GM19238 (cell line): ENCODE results near the gene KCNMA1.

Experiments used
- DNase-seq: peaks from one replicate; pipeline ENCODE4 v3.0.0; 2011; ENCODE audit warnings: low spot score; ENCODE audit not compliant: insufficient read length

Gene KCNMA1

DNA sequence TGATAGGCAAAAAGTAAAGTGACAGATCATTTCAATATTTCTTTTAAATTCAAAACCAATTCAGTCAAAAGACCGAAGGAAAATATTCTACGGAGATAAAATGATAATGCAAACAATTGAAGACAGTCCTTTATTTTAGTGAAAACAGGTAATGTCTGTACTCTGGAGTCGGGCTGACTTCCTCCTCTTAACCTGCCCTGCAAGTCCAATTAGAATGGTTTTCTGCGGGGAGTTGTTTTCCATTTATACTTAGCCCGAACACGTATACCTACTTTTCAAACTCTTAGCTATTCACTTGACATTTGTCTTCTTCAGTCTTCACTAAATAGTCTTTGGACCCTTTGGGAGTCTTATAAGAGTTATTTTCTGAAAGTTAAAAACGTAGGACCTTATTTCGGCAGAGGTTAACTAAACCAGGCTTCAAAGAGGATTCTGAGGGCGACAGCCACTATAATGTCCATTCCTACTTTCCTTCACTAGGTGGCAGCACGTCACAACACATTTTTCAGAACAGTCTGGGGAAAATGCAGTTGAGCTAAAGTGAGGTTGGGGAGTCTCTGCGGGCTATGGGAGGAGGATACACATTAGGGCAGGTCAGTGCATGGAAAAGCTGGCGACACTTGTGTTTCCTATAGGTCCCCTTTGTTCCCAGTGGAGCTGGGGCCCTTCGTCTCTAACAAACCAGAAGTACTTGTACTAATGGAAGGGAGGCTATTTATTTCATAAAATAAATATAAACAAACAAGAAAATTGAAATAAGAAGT, 472.0 kb downstream of the KCNMA1 start:
- DNase-seq, result no peak

- DNase-seq, result no peak
These were observed 472.8 kb downstream of the KCNMA1 start for GRCh38 chr10:77164616-77165311.

DNA sequence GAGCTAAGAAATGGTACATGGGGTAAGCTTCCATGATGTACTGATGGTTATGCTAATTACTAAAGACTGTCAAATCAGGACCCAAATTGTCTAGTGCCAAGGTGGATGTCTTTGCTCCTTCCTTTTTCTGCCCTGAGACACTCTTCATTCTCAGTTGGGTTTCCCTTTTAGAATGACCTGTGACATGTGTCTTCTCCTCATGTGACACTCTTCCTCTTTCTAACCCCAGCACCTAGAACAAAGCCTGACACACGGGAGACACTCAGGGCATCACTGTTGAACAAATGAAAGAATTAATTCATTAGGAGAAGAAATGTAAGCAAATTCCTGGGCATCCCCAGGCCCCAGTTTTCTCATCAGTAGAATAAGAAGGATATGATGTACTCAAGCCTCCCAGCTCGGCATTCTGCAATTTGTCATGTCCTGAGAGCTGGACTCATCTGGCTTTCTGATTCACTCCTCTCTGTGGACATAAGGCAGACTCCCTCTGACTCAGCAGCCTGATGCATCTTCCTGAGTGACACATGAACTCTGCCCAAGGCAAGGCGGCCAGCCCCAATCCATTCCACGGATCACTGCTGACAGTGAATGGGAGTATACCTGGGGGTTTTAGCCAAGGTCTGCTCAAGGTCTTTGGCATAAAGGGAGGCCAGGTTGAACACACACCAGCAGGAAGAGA, 473.8 kb downstream of the KCNMA1 start:
- no peak for DNase-seq

DNA sequence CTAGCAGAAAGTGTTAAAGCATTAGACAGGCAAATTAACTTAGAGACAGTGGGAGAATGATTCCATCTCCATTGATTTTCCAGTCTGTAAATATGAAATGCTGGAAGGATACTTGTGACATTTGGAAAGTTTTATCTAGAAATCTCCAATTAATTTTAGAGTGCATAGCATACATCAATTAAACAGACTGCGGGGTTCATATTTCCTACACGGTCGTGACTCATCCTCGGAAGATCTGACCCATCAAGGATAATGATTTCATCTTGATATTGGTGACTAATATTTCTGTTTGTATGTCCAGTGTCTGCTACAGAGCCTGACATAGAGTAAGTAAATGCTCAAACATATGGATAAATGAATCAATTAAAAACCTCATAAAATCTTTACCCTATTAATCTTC, 474.9 kb downstream of the KCNMA1 start:
- no peak for DNase-seq

DNA sequence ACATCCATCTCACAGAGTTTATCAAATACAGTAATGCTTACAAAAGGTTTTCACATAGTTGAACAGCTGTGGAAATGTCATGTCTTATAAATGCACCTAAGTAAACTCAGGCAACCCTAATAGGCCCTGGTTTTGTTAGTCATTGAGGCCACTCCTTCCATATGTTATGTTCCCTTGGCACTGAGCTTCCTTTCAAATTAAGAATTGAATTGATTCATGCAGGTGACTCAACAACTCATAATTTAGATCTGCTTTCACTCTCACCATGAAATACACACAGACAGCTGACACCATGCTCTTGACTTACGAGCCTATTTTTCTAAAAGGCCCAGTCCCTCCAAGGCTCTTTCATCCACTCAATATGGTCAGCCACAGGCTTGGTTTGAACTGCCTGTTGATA, 476.9 kb downstream of the KCNMA1 start:
- DNase-seq, result no peak

DNA sequence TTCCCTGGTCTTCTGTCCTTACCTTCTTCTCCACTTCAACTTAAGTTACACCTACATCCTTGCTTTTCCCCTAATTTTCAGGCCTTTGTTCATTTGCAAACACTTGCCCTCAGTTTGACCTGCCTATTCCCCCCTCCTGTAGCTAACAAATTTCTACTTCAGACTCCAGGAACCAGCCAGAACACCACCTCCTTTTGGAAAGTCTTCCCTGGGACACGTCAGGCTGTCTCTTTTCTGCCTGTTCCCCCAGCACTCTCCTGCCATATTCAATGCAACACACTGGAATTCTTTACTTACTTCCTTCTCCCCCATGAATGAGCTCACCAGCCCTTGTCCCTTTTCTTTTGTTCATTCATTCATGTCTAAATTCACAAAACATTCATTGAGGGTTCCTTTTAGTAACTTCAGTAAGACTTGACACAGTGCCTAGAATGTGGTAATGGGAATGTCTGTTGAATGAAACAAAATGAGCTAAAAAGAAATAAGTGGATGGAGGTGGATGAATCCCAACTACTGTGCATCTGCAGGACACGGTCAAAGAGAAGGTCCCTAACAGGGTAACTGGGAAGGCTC, 478.0 kb downstream of the KCNMA1 start:
- no peak for DNase-seq

- no peak for DNase-seq
These were observed 478.9 kb downstream of the KCNMA1 start for GRCh38 chr10:77158666-77159065.

DNA sequence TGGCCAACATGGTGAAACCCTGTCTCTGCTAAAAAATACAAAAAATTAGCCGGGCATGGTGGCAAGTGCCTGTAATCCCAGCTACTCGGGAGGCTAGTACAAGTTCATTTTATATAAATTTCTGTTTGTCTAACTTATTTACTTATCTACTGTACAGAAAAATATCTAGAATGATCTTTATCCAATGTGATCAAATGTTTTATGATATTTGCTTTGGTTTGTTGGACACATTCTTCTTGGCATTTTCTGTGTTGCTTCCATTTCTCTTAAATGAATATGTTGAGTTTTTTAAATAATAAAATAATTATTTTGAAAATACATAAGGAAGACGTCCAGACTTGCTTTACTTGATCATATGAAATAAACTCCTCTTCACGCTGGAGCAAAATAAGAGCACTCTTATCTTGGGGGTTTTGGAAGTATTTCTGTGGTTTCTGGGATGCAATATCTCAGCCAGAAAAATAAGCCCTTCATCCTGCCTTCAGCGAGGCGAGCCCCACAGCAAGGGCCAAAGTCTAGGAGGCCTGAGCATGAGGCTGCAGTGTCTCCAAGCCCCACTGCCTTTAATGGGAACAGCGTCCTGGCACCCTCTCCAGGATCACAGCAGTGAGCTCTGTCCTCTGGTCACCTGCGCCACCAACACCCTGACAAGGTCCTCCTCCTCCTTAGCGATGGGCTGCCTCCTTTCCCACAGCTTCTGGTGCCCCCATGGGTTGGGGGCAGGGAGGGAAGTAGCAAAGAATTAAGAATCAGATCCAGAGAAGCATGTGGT, 480.2 kb downstream of the KCNMA1 start:
- no peak for DNase-seq

DNA sequence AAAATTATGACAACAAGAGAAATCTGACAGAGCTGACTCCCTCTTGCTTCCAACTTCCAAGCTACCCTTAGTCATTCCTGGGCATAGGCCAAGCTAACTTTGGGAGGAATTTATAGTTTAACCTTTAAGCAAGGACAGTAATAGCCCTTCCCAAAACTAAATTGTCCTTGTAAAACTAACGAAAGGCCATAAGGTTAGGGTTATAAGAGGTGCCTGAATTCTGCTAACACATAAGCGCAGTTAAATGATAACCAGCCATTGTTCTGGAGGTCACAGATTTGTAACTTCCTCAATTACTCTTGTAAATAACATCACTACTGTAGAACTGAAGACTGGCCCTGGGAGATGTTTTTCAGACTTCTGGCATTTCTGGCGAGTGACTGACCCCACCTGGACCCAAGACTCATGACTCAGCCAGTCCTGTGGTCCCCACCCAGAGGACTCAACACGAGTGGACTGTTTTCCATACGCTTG, 481.2 kb downstream of the KCNMA1 start:
- DNase-seq, result no peak

GRCh38 chr10:77152256-77152655, 485.4 kb downstream of the KCNMA1 start:
- DNase-seq, result no peak

DNA sequence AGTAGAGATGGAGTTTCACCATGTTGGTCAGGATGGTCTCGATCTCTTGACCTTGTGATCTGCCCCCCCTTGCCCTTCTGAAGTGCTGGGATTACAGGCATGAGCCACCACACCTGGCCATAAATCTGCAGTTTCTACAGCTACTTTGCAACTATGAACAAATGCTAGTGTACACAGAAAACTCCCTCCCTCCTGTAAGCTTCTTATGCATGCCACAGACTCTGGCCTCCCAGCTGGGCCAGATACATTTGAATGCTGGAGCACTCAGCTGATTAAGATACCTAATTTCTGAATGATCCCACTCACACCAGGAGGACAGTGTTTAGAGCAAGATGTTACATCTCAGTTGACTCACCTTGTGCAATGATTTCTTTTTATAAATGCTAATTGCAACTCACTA, 486.2 kb downstream of the KCNMA1 start:
- no peak for DNase-seq

GRCh38 chr10:77149706-77150105, 487.9 kb downstream of the KCNMA1 start:
- no peak for DNase-seq

DNA sequence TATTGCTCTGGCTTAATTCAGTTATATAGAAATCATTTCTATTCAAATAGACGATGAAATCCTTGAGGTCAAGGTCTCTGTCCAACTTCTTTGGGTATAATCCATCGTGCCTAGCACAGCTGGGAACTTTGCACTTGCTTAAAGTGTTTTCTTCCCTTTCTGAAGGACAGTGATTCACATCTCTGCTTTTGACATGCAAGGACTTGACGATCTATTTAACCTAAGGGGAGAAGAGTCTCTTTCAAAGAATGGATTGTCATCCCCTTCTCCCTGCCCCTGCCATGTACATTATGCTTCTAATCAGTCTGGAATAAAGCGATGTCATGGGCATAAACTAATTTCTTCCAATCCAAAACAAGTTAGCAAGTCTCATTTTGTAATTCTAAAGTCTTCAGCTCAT, 488.6 kb downstream of the KCNMA1 start:
- DNase-seq, result no peak

DNA sequence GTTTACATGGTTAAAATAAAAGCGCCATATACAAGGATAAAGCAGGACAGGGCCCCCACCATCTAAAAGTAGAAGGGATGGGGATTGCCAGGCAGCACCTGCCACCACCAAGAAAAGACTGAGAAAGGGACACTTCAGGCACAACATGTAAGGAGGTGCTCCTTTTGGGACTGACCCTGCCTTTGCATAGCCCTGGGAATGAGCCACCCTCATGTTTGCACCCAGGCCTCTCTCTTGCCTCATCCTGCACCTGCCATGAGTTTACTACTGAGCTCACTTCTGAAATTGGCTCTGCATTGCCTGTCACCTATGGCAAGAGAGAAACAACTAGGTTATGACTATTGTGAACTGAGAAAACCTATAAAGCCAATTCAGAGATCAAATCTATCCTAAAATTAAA, 489.7 kb downstream of the KCNMA1 start:
- DNase-seq, result no peak

DNA sequence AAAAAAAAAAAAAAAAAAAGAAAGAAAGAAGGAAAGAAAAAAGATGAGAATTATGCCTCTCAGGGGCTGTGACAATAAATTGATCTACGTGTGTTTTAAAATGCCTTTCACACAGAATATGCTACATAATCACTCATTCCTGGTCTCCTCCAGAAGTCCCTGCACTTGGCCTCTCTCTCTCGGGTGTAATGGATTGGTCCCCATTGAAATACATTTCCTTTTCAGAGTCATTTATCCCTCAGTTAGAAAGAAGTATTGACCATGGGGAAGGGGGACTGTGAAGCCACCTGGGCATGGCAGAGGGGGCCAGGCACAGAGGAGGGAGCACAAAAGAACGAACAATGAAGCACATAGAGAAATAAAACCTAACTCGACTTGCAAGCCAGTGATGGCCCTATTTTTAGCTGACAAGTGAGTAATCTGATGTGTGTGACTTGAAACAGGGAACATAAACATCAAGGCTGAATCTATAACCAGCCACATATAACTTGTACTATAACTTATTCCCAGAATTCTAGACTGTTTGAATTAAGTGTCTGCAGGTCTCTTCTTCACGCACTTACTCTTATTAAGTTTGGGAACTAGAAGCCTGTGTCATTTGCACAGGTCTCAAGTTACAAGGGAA, 490.8 kb downstream of the KCNMA1 start:
- DNase-seq, result no peak

GRCh38 chr10:77144656-77145055, 493.0 kb downstream of the KCNMA1 start:
- no peak for DNase-seq

DNA sequence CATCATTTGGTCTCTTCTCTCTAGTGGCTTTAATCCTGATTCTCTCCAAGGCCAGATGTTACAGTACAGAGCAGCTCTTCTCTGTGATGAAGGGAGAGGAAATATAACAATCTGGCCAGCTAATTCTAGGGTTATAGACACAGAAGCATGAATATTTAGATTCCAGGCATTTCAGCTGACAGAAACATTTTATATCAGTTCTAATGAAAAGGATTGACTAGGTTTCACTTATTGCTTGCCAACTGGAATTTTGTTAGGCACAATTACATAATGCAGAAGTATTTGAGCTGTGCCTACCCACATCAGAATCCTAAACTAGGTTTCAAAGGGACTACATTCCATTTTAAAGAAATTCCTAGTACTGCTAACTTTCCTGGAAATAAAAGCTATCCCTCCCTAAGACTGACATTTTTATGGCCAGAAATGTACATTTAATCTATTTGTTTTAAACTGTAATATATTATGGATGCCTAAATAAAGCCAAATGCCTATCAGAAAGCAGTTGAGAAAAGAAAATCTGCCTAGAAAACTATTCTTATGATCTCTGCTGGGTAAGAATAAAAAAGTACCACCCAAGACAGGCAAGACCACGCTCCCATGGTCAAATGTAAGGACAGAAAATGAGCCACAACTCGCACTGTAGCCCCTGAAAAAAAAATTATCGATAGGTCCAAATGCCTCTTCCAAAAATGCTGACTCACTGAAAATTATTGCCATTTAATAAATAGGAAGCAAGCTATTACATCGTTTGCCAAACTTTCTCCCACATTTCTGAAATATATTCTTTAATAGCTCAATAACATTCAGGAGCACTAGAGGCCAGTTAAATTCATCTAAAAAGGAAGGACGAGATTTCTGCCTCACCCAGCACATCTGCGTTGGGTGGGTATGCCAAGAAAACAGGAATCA, 498.1 kb downstream of the KCNMA1 start:
- no peak for DNase-seq

DNA sequence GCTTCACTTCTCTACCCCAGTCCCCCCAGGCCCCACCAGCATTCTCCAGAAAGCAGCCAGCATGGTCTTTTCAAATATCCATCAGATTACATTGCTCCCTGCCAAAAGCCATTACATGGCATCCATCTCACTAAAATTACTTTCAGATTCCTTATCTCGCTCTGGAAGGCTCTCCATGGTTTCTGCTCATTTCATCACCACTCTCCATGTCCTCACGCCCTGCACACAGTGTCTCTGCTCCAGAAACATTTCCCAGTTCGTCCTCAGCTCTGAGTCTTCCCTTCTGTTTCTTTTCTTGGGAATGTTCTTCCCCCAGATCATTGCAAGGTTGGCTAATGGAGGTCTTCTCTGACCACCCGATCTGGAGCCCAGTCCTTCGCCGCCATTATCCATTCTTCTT, 499.1 kb downstream of the KCNMA1 start:
- no peak for DNase-seq

DNA sequence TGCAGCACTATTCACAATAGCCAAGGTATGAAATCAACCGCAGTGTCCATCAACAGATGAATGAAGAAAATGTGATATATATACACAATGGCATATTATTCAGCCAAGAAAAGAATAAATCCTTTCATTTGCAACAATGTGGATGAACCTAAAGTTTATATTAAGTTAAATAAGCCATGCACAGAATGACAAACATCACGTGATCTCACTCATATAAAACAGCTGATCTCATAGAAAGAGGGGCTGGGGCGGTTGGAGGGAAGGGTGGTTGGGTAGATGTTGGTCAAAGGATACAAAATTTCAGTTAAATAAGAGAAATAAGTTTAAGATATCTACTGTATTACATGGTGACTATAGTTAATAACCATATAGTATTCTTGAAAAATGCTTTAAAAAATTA, 502.1 kb downstream of the KCNMA1 start:
- no peak for DNase-seq

DNA sequence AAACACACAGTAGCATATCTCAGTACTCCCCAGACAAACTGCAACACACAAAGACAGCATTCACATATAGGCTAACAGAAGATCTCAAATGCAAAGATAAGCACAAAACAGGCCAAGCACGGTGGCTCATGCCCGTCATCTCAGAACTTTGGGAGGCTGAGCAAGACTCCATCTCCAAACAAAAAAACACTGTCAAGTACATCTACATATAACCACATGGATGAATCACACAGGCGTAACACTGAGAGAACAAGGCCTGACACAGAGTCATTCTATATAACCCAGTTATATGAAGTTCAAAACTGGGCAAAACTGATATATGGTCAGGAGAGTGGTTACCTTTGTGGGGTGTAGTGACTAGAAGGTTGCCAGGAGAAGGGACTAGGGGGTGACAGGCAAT, 506.4 kb downstream of the KCNMA1 start:
- no peak for DNase-seq
